ENCODE measurements around the gene SUMO3. TPM values are rescaled to one million over a fixed set of nuclear protein-coding genes. Genes with fewer than 3 reads are reported as not detected.

SUMO3 gene
- total and polyA plus RNA-seq, 2 of the 8 experiments (the other 6 are each of a cell fraction or from before 2014, with no cell fraction given) = 96.8 to 101 TPM

DNA sequence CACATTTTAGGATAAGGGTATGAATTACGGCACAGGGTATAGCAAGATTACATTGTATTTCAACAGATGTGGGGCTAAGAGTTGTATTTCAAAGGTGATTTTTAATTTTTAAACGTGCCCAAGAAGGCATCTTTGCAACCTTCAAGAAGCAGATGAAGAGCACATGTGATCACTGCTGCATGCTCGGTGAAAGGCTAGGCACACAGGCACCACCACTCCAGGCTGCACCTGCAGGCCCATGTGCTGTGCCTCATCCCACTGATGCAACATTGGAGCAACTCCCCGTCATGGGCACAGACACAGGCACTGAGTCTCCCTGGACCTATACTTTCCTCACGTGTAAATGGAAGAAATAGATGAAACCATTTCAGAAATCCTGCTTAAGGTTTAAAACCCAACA, 39.8 kb downstream of the SUMO3 start (continued):
- TF ChIP-seq, protein P1, sequence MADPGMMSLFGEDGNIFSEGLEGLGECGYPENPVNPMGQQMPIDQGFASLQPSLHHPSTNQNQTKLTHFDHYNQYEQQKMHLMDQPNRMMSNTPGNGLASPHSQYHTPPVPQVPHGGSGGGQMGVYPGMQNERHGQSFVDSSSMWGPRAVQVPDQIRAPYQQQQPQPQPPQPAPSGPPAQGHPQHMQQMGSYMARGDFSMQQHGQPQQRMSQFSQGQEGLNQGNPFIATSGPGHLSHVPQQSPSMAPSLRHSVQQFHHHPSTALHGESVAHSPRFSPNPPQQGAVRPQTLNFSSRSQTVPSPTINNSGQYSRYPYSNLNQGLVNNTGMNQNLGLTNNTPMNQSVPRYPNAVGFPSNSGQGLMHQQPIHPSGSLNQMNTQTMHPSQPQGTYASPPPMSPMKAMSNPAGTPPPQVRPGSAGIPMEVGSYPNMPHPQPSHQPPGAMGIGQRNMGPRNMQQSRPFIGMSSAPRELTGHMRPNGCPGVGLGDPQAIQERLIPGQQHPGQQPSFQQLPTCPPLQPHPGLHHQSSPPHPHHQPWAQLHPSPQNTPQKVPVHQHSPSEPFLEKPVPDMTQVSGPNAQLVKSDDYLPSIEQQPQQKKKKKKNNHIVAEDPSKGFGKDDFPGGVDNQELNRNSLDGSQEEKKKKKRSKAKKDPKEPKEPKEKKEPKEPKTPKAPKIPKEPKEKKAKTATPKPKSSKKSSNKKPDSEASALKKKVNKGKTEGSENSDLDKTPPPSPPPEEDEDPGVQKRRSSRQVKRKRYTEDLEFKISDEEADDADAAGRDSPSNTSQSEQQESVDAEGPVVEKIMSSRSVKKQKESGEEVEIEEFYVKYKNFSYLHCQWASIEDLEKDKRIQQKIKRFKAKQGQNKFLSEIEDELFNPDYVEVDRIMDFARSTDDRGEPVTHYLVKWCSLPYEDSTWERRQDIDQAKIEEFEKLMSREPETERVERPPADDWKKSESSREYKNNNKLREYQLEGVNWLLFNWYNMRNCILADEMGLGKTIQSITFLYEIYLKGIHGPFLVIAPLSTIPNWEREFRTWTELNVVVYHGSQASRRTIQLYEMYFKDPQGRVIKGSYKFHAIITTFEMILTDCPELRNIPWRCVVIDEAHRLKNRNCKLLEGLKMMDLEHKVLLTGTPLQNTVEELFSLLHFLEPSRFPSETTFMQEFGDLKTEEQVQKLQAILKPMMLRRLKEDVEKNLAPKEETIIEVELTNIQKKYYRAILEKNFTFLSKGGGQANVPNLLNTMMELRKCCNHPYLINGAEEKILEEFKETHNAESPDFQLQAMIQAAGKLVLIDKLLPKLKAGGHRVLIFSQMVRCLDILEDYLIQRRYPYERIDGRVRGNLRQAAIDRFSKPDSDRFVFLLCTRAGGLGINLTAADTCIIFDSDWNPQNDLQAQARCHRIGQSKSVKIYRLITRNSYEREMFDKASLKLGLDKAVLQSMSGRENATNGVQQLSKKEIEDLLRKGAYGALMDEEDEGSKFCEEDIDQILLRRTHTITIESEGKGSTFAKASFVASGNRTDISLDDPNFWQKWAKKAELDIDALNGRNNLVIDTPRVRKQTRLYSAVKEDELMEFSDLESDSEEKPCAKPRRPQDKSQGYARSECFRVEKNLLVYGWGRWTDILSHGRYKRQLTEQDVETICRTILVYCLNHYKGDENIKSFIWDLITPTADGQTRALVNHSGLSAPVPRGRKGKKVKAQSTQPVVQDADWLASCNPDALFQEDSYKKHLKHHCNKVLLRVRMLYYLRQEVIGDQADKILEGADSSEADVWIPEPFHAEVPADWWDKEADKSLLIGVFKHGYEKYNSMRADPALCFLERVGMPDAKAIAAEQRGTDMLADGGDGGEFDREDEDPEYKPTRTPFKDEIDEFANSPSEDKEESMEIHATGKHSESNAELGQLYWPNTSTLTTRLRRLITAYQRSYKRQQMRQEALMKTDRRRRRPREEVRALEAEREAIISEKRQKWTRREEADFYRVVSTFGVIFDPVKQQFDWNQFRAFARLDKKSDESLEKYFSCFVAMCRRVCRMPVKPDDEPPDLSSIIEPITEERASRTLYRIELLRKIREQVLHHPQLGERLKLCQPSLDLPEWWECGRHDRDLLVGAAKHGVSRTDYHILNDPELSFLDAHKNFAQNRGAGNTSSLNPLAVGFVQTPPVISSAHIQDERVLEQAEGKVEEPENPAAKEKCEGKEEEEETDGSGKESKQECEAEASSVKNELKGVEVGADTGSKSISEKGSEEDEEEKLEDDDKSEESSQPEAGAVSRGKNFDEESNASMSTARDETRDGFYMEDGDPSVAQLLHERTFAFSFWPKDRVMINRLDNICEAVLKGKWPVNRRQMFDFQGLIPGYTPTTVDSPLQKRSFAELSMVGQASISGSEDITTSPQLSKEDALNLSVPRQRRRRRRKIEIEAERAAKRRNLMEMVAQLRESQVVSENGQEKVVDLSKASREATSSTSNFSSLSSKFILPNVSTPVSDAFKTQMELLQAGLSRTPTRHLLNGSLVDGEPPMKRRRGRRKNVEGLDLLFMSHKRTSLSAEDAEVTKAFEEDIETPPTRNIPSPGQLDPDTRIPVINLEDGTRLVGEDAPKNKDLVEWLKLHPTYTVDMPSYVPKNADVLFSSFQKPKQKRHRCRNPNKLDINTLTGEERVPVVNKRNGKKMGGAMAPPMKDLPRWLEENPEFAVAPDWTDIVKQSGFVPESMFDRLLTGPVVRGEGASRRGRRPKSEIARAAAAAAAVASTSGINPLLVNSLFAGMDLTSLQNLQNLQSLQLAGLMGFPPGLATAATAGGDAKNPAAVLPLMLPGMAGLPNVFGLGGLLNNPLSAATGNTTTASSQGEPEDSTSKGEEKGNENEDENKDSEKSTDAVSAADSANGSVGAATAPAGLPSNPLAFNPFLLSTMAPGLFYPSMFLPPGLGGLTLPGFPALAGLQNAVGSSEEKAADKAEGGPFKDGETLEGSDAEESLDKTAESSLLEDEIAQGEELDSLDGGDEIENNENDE (IDR thresholded peaks at IDR 0.05; ENCODE audit: insufficient replicate concordance, low read length) = no peak
- TF ChIP-seq, protein P2, sequence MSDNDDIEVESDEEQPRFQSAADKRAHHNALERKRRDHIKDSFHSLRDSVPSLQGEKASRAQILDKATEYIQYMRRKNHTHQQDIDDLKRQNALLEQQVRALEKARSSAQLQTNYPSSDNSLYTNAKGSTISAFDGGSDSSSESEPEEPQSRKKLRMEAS (IDR thresholded peaks at IDR 0.05) = 0 out of 2 replicates have a peak, but pooled peaks have one; percentile 31
- no peak for TF ChIP-seq JUN (IDR thresholded peaks at IDR 0.05; ENCODE audit: low read depth, low read length)
